Retinal pigment epithelial cell (primary cell): Measurements from ENCODE around the gene TASL.
A peak's percentile ranks its signal among the peaks of the same experiment; 100 is the strongest.
"Not testable (repeated sequence)": the region's sequence is repeated elsewhere in the genome, so short reads cannot be mapped to it uniquely, and the experiment has no call there.

Source experiments
- DNase-seq: peaks from one replicate; pipeline ENCODE4 v3.0.0-alpha.2; 2010; ENCODE audit warnings: low read depth
- H3K4me3 ChIP-seq: 2 replicates; pipeline ENCODE4 v1.5.1; 2011; ENCODE audit warnings: mild to moderate bottlenecking, low read length, control low read depth, moderate library complexity
- CTCF ChIP-seq: conservative IDR thresholded peaks from 2 replicates; pipeline ENCODE4 v1.5.1; 2011; ENCODE audit warnings: low read depth, low read length, control low read depth, inconsistent platforms

The TASL gene

GRCh38 chrX:30573125-30573524 lies 4.4 kb downstream of the TASL start:
- no peak overlapping the region for H3K4me3 ChIP-seq
- no peak for TF ChIP-seq CTCF

DNA sequence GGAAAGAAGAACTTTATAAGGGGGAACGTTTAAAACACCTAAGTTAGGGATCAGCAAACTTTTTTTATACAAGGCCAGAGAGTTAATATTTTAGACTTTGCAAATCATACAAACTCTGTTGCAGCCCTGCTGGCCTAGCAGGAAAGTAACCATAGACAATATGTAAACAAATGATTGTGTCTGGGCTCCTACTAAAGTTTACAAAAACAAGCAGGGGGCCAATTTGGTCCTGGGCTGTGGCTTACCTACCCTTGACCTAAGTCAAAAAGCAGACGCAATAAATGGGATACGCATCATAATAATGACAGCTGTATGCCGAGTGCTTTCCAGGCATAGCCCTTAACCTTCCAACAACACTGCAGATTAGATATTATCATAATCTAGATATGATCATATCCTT lies 4.9 kb downstream of the TASL start:
- DNase-seq, result no peak
- H3K4me3 ChIP-seq, result no peak overlapping the region
- no peak for TF ChIP-seq CTCF

More at GRCh38 chrX:30573125-30573524, 4.4 kb downstream of the TASL start:
- DNase-seq, result no peak

GRCh38 chrX:30572004-30572403 lies 5.6 kb downstream of the TASL start:
- H3K4me3 ChIP-seq, result no peak overlapping the region
- no peak for TF ChIP-seq CTCF
- DNase-seq, result no peak

DNA sequence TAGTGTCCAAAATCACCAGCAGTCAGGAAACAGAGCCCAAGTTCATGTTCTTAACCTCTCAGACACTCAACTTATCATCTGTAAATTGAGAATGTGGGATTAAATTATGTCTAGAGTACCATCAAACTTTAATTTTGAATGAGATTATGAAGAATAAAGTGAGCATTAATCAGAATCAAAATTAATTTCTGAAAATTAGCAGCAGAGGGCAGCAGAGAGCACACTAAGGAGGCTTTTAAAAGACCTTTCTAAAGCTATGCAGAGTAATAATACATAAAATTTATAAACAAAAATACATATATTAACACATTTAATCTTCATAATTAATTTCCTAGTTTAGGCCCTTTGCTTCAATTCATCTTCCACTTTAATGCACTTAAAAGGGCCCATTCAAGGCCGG lies 7.1 kb downstream of the TASL start:
- H3K4me3 ChIP-seq, result no peak overlapping the region
- peak; percentile 49 for TF ChIP-seq CTCF
- DNase-seq, result no peak

GRCh38 chrX:30568136-30568535 lies 9.4 kb downstream of the TASL start:
- no peak overlapping the region for H3K4me3 ChIP-seq
- TF ChIP-seq CTCF, result no peak
- DNase-seq, result no peak

- H3K4me3 ChIP-seq, DNase-seq: not testable (repeated sequence)
These were observed 14.5 kb downstream of the TASL start for GRCh38 chrX:30563070-30563469.

- TF ChIP-seq CTCF, result no peak
- no peak for DNase-seq
- no peak overlapping the region for H3K4me3 ChIP-seq
These were observed 16.4 kb downstream of the TASL start for GRCh38 chrX:30561191-30561590.

DNA sequence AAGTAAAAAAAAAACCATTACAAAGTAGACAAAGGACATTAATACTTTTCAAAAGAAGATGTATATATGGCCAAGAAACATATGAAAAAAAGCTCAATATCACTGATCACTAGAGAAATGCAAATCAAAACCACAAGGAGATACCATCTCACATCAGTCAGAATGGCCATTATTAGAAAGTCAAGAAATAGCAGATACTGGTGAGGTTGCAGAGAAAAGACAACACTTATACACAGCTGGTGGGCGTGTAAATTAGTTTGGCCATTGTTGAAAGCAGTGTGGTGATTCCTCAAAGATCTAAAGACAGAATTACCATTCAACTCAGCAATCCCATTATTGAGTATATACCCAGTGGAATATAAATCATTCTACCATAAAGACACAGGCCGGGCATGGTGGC lies 39.3 kb downstream of the TASL start:
- H3K4me3 ChIP-seq, result no peak overlapping the region
- no peak for DNase-seq
- no peak for TF ChIP-seq CTCF
